Omental fat pad (tissue), 4 donors: ENCODE data around the gene UVRAG. TPM values are rescaled to one million over a fixed set of nuclear protein-coding genes. Genes with fewer than 3 reads are reported as not detected.

Experiments used
- ATAC-seq: fragments of 150-250 bp; one replicate; pipeline ENCODE4 v1.9.1; 2016; ENCODE audit warnings: mild to moderate bottlenecking, moderate library complexity; ENCODE audit not compliant: low FRiP score
- DNase-seq: peaks from one replicate; pipeline ENCODE4 v3.0.0-alpha.2; 2019; ENCODE audit warnings: low spot score
- total RNA-seq, 4 donors: library from RNA; depleted of rRNA; stranded (reverse); fragments of >200 nt; gene quantifications; one replicate each; pipeline ENCODE4 v1.1.0, GENCODE V29; 2016
- TF ChIP-seq, protein P1 (sequence below), 3 donors: fragments of 450-650 bp; IDR thresholded peaks; one replicate each; pipeline ENCODE4 v1.5.1; 2016 to 2017; ENCODE audit warnings: antibody characterized with exemption in 3 of 3, mild to moderate bottlenecking in 3 of 3, moderate library complexity in 2 of 3

Gene UVRAG
- total RNA-seq, 4 donors from 2014 or later: 39.6 to 72.9 (median 61.5) TPM

GRCh38 chr11:76004400-76004799, 189.4 kb downstream of the UVRAG start:
- no peak for ATAC-seq
- no peak for DNase-seq
- TF ChIP-seq, protein P1, sequence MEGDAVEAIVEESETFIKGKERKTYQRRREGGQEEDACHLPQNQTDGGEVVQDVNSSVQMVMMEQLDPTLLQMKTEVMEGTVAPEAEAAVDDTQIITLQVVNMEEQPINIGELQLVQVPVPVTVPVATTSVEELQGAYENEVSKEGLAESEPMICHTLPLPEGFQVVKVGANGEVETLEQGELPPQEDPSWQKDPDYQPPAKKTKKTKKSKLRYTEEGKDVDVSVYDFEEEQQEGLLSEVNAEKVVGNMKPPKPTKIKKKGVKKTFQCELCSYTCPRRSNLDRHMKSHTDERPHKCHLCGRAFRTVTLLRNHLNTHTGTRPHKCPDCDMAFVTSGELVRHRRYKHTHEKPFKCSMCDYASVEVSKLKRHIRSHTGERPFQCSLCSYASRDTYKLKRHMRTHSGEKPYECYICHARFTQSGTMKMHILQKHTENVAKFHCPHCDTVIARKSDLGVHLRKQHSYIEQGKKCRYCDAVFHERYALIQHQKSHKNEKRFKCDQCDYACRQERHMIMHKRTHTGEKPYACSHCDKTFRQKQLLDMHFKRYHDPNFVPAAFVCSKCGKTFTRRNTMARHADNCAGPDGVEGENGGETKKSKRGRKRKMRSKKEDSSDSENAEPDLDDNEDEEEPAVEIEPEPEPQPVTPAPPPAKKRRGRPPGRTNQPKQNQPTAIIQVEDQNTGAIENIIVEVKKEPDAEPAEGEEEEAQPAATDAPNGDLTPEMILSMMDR (IDR thresholded peaks at IDR 0.05): no peak

- ATAC-seq (no peak), DNase-seq (no peak)
- TF ChIP-seq, protein P1 (IDR thresholded peaks at IDR 0.05): no peak
These were observed 190.7 kb downstream of the UVRAG start for GRCh38 chr11:76005756-76006155.

- TF ChIP-seq, protein P1 (IDR thresholded peaks at IDR 0.05): no peak
- no peak for ATAC-seq
- no peak for DNase-seq
These were observed 192.2 kb downstream of the UVRAG start for GRCh38 chr11:76007166-76007565.

DNA sequence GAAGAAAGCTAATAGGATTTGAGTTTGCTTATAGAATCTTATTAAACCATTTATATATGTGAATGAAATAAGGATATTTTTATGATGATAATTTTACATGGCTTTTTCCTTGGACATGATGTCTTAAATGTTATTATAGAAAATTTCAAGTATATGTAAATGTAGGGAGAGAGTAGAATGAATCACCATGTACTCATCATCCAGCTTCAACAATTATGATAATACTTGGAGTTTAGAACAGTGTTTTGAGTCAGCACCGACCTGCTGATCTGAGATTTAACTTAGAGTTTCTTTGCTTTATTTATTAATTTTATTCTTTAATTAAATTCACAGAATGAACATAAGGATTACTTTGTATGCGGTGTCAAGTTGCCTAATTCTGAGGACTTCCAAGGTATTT, 193.5 kb downstream of the UVRAG start:
- ATAC-seq (no peak), DNase-seq (no peak)
- TF ChIP-seq, protein P1 (IDR thresholded peaks at IDR 0.05): no peak

GRCh38 chr11:76010051-76010450, 195.0 kb downstream of the UVRAG start:
- ATAC-seq: no peak
- TF ChIP-seq, protein P1 (IDR thresholded peaks at IDR 0.05): no peak

DNA sequence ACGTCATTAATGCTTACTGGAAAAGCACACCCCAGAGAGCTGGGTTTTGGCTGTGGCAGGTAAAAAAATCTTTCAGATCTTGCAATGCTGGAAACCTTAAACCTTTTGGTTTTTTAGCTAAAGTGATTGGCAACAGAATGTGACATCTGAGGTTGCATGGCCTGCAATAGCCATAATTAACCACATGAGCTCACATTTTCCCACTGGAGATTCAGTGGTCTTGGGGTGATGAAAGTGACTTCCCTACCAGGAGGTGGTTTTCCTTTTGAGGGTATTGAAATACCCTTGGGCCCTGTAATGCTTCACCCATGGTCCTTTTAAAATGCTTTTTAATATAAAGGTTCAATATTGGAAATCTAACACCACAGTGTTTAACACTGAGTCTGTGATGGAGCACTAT, 198.5 kb downstream of the UVRAG start:
- no peak for ATAC-seq
- TF ChIP-seq, protein P1 (IDR thresholded peaks at IDR 0.05): no peak
- no peak for DNase-seq

More at GRCh38 chr11:76010051-76010450, 195.0 kb downstream of the UVRAG start:
- no peak for DNase-seq

DNA sequence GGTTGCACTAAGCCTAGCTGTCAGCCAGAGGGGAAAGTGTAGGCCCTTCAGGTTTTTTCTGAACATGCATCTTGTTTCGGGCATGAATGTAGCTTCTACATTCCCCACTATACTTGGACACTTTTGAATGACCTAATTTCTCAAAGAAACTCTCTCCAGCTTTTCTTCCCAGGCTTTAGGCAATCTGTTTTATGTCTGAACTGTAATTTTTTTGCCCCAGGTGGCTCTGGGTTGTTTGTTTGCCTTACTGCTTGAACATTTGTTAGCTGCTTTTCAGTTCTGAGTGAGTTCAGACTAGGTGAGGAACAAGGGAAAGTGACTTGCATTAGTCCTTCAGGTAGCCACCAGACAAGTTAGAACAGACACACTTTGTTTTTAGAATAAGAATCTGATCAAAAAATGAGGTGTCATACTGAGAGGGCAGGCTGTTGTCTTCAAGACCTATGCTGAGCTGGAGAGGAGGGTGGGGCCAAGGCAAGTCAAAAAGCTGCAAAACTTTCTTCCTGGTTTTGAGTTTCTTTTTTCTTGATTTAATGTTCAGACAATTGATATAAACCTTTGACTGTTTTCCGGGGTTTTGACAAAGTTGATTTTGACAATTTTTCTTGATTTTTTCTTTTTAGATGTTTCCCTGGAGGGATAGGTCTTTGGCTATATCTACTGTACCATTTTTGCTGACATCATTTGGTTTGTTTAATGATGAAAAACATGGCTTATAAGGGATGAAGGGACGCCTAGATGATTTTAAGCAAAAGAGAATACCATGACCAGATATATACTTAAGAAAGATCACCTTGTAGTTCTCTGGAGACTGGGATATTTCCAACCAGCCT, 208.4 kb downstream of the UVRAG start:
- TF ChIP-seq, protein P1 (IDR thresholded peaks at IDR 0.05): no peak
- ATAC-seq (no peak), DNase-seq (no peak)
